HFF-Myc (cell line): ENCODE results near the gene GPR137.

ENCODE experiments used
- DNase-seq: peaks from one replicate; pipeline ENCODE4 v3.0.0-alpha.2; 2011; ENCODE audit warnings: low read depth; ENCODE audit errors: extremely low read depth
- H3K4me3 ChIP-seq: replicated peaks from 2 replicates; pipeline ENCODE4 v1.5.1; 2011; ENCODE audit warnings: low read depth, mild to moderate bottlenecking, control low read depth, low read length
- TF ChIP-seq, protein P1 (sequence below): IDR thresholded peaks from 2 replicates; pipeline ENCODE4 v1.5.1; 2012; ENCODE audit warnings: mild to moderate bottlenecking, low read depth, low read length, control low read depth; ENCODE audit errors: missing control alignments

The GPR137 gene

DNA sequence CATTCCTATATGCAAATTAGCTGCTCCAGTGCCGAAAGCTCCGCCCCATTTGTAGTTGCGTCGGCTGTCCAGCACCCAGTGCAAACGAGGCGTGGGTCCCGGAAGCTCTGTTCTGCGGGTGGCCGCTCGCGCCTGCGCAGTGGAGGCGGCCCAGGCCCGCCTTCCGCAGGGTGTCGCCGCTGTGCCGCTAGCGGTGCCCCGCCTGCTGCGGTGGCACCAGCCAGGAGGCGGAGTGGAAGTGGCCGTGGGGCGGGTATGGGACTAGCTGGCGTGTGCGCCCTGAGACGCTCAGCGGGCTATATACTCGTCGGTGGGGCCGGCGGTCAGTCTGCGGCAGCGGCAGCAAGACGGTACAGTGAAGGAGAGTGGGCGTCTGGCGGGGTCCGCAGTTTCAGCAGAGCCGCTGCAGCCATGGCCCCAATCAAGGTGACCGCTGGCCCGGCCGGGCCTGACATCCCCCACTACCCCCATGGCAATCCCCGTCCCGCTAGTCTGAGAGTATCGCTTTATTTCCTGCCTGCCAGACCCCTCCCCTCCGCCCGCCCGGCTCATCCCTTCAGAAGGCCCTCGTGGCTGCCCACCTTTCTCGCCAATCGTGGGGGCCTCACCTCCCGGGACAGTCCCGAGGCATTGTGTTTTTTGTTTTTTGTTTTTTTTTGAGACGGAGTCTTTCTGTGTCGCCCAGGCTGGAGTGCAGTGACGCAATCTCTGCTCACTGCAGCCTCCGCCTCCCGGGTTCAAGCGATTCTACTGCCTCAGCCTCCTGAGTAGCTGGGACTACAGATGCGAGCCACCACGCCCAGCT lies 32.5 kb downstream of the GPR137 start, which contains the start of gene PRDX5:
Gene PRDX5 (plus strand): TSS at position 161 of the 805 bp plus-strand sequence. CDS start 95 bp downstream, at position 256.
- peak; percentile 82 for DNase-seq
- TF ChIP-seq, protein P1, sequence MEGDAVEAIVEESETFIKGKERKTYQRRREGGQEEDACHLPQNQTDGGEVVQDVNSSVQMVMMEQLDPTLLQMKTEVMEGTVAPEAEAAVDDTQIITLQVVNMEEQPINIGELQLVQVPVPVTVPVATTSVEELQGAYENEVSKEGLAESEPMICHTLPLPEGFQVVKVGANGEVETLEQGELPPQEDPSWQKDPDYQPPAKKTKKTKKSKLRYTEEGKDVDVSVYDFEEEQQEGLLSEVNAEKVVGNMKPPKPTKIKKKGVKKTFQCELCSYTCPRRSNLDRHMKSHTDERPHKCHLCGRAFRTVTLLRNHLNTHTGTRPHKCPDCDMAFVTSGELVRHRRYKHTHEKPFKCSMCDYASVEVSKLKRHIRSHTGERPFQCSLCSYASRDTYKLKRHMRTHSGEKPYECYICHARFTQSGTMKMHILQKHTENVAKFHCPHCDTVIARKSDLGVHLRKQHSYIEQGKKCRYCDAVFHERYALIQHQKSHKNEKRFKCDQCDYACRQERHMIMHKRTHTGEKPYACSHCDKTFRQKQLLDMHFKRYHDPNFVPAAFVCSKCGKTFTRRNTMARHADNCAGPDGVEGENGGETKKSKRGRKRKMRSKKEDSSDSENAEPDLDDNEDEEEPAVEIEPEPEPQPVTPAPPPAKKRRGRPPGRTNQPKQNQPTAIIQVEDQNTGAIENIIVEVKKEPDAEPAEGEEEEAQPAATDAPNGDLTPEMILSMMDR: peak; percentile 11
- H3K4me3 ChIP-seq: peak within 1 kb of the TSS; percentile 92

DNA sequence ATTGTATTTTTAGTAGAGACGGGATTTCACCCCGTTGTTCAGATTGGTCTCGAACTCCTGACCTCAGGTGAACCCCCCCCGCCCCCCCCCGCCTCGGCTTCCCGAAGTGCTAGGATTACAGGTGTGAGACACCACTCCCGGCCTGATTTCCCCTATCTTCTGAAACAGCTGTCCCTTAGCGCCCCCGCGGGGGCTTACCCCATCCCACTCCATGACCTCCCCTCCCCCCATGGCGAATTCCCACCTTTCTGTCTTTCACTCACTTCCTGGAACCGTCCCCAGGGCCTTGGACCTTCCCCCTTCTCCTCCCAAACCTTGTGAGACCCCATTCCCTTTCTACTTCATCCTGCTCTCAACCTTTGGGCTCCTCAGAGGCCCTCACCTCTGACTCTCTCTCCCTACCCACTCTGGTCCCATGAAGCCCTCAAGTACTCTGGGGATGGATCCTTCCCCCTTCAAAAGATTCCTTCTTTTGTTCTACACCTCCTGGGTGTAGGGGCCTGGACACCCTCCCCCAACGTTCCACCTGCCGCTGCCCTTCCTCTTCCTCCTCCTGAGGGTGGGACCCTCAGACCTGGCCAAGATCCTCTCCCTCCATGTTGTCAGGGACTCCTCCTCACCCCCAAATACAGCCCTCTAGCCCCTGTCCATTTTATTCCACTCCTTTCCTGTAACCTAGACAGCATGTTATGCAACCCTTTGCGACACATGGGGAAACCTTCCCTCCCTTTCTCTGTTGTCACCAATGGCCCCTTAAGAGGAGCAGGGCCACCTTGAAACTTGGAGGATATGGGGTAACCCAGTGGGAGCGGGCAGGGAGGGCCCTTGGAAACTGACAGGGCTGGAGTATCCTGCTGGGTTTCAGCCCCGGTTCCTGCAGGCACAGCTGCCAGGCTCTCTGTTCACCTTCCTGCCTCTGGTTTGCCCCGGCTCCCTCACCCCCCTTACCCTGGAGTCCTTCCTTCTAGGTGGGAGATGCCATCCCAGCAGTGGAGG lies 33.4 kb downstream of the GPR137 start:
- no peak for DNase-seq
- H3K4me3 ChIP-seq: peak overlapping the region; percentile 92
- TF ChIP-seq, protein P1: no peak

DNA sequence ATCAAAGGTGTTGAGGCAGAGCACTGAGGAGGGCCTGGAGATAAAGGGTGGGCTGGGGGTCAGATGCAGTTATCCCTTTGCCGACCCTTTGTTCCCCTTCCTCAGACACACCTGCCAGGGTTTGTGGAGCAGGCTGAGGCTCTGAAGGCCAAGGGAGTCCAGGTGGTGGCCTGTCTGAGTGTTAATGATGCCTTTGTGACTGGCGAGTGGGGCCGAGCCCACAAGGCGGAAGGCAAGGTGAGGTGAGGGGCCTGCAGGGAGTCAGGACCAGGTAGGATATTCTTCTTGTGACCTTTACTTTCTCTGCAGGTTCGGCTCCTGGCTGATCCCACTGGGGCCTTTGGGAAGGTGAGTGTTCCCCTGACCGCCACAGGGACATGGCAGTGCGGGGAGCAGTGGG lies 34.9 kb downstream of the GPR137 start:
- H3K4me3 ChIP-seq: no peak overlapping the region
- no peak for DNase-seq
- TF ChIP-seq, protein P1: no peak

DNA sequence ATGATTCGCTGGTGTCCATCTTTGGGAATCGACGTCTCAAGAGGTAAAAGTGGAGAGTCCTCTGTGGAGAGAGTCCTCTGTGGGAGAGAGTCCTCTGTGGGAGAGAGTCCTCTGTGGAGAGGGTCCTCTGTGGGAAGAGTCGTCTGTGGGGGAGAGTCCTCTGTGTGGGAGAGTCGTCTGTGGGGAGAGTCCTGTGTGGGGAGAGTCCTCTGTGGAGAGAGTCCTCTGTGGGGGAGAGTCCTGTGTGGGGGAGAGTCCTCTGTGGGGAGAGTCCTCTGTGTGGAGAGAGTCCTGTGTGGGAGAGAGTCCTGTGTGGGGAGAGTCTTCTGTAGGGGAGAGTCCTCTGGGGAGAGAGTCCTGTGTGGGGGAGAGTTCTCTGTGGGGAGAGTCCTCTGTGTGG lies 35.4 kb downstream of the GPR137 start:
- DNase-seq: no peak
- TF ChIP-seq, protein P1: no peak
- no peak overlapping the region for H3K4me3 ChIP-seq

DNA sequence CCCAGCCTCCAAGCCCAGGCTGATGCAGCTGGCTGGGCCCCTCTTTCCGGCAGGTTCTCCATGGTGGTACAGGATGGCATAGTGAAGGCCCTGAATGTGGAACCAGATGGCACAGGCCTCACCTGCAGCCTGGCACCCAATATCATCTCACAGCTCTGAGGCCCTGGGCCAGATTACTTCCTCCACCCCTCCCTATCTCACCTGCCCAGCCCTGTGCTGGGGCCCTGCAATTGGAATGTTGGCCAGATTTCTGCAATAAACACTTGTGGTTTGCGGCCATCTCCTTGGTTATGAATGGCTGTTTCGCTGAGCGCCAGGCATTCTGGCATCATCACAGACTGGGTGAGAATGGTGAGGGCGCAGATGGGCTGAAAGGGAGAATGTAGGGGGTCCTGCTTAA lies 35.9 kb downstream of the GPR137 start:
- no peak for DNase-seq
- H3K4me3 ChIP-seq: no peak overlapping the region
- TF ChIP-seq, protein P1: no peak

DNA sequence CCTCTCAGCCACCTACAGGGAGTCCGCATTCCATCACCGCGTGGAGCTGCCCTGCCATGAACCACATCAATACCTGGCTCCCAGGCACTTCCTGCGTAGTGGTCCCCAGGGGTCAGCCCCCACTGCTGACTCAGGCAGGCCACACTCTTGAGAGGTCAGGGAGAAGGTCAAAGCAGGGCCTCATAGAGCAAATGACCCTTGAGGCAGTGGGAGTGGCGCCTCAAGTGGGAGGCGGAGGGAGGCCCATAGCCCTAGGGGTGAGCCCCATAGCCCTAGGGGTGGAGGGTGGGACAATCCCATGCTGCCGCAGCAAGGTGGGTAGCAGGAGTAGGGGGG lies 37.2 kb downstream of the GPR137 start:
- H3K4me3 ChIP-seq: no peak overlapping the region
- no peak for DNase-seq
- TF ChIP-seq, protein P1: no peak
